Stromal cell of bone marrow (primary cell): ENCODE data around the gene DCTN1.

ENCODE experiments used
- DNase-seq: peaks from one replicate; pipeline ENCODE4 v3.0.0-alpha.2; 2012; ENCODE audit warnings: low read depth

DCTN1 gene

GRCh38 chr2:74413001-74413698, 33.0 kb upstream of the DCTN1 start:
- no peak for DNase-seq

DNA sequence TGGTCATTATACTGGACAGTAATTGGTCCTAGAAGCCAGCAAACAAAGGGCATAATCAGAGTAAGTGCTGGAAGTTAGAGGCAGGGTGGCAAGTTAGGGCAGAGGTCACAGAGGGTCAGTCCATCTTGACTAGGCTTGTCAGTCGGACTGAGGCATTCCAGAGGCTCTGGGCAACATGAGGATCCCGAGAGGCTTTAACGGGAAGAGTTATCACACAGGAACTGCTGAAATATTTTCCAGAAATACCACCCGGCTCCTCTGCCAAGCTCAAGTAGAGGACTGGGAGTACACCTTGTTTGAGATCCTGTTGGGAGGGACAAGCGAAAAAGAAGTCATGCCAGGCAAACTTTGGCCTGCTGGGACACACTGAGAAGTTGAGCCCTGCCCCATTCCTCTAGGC, 27.6 kb upstream of the DCTN1 start:
- DNase-seq = no peak

GRCh38 chr2:74406035-74406434, 25.9 kb upstream of the DCTN1 start:
- no peak for DNase-seq

GRCh38 chr2:74401891-74402290, 21.8 kb upstream of the DCTN1 start:
- DNase-seq = no peak

DNA sequence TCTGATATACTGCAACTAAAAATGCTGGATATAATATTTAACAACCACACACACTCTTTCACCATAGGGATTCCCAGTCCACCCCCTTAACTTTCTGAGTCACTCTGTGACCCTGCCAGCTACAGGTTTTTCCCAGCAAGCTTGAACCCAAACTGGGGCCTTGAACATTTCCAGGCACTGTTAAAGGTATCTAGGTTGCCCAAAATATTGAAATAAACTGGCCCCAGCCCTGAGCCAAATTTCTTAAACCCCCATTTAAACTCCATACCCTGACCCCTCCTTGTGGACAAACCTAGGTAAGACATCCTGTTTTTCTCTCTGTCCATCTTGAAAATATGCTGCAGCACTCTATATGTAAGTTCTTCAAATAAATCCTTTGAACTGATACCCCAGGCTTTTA, 19.7 kb upstream of the DCTN1 start:
- DNase-seq = no peak

DNA sequence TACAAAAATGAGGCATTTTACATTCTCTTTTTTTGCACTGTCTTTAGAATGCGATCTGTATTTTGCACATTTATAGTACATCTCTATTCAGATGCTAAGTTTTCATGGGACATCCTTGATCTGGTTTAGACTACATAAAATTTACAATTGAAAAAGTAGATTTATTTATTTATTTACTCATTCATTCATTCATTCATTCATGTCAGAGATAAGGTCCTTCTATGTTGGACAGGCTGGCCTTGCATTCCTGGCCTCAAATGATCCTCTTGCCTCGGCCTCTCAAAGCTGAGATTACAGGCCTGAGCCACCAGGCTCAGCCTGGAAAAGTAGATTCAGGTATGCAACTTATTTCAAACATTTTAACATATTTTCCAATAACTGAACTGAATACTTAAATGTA, 16.0 kb upstream of the DCTN1 start:
- no peak for DNase-seq

GRCh38 chr2:74393525-74393924, 13.4 kb upstream of the DCTN1 start:
- DNase-seq = no peak

DNA sequence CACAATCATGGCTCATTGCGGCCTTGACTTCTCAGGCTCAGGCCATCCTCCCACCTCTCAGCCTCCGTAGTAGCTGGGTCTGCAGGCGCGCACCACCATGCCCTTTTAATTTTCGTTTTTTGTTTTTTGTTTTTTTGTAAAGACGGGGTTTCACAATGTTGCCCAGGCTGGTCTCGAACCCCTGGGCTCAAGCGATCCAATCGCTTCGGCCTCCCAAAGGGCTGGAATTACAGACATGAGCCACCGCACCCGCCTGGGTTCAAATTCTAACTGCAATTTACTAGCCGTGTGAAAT, 12.3 kb upstream of the DCTN1 start:
- no peak for DNase-seq

DNA sequence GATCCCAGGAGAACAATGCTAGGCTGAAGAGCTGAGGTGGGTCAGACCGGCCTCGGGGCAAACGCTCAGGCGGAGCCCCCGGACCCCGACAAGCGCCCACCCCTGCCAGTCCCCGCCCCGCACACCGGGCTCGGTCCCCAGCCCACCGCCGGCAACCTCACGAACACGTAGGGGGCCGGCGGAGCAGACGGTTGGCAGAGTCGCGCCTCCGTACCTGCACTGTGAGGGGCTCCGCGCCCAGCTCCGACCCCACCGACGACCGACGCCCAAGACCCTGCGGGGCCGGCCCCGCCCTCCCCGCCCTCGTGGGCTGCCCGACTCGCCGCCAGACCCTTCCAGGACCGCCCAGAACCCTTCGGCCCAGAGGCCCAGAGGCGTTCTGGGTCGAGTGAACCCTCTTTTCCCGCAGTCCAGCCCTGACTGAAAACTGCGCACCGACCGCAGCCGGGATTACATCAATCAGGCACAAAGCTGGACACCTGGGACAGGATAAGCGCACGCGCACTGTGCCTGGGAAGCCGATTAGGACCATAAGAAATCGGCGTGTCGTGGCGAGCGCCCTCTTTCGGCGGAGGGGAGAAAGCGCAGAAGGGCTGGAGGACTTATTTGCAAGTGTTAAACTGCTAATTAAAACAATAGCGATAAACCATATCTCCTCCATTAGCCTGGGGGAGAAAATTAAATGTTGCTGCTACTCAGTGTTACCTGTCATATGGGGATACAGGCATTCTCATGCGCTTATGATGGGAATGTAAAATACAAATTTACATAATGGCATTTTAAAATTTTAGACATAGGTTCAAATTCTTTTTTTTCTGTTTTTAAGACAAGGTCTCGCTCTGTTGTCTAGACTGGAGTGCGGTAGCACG, 11.7 kb upstream of the DCTN1 start:
- DNase-seq = peak; percentile 70

DNA sequence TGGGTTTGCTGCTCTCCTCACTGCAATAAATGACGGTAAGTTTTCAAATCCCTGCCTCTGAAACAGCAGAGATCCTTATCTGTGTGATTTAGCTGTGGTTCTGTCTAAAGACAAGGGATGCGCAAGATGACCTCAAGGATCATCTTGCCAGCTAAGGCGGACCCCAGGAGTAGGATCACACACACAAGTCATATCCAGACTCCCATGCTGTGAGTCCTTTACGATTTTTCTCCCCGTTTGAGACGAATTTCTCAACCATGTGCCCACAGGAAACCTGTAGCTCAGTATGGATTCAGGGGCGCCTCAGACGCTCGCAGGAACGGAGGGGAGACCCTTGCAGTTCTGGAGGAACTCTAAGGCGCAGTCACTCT, 11.1 kb upstream of the DCTN1 start:
- DNase-seq = no peak

DNA sequence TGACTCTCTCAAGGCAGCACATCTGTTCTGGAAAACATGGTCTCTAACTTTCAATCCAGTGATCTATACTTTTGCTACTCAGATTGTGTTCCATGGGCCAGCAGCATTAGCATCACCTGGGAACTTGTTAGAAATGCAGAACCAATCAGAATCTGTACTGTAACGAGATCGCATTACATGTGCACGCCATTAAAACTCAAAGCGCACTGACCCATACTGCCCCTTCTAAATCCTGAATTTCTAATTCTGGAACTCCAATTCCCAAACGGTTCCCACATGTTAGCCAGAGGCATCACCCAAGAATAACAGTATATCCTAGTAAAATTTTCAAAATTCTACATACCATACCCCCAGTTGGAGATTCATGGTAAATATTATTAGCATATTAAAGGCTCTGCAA, 10.5 kb upstream of the DCTN1 start:
- no peak for DNase-seq

- DNase-seq = peak; percentile 33
Measured at GRCh38 chr2:74387346-74387745, 7.2 kb upstream of the DCTN1 start.

- DNase-seq = no peak
Measured at GRCh38 chr2:74385396-74385795, 5.3 kb upstream of the DCTN1 start.

- DNase-seq = no peak
Measured at GRCh38 chr2:74384051-74384450, 3.9 kb upstream of the DCTN1 start.

GRCh38 chr2:74383254-74383653, 3.1 kb upstream of the DCTN1 start:
- DNase-seq = peak; percentile 37

DNA sequence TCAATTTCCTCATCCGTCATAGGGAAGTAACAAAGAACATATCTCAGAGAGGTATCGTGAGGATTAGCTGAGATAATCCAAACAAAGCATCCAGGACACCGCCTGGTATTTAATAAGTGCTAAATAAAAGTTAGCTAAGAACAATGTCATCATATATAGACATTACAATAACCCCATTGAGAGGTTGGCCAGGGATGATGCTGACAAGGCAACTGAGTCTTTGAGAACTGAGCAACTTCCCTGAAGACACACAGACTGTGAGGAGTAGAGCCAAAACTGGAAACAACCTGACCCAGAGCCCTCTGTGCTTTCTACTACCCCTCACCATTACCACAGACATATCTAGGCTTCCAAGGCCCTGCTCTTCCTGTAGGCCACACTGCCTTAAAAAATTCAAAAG, 1.6 kb upstream of the DCTN1 start:
- DNase-seq = no peak

DNA sequence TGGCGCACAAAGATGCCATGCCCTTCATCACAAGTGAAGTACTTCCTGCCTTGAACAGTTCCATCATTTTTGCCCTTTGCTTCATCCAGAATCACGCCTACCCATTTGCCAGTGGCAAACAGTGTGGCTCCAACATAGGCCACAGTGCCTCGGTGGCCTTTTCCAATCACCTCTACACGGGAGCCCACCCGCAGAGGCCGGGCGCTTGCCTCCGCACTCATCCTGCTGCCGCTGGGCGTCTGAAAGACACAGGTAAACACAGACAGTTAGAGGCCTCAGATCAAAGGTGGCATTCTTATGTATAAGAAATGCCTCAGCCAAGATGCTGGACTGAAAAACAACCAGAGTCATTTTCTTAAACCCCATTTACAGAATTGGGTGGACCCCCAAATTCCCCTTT, 2.1 kb downstream of the DCTN1 start:
- DNase-seq = no peak

- no peak for DNase-seq
Measured at GRCh38 chr2:74375838-74376237, 4.3 kb downstream of the DCTN1 start.

- peak; percentile 47 for DNase-seq
Measured at GRCh38 chr2:74374509-74375205, 5.5 kb downstream of the DCTN1 start.

DNA sequence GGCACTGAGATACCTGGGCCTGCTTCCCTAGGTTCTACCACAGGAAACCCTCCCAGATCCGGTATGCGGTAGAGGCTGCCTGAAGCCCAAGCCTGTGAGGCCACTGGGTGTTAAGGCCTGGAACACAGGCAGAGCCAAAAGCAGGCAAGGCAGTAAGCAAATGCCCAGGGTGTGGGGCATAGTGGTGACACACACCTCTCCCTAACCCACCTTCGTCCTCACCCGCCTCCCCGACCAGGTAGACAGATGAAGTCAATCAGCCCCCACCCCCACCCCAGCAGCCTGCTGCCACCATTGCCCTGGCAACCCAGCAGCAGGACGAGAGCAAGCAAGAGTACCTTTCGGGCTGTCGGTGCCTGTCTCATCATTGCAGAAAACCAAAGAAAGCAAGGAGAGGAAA, 6.1 kb downstream of the DCTN1 start:
- DNase-seq = no peak

DNA sequence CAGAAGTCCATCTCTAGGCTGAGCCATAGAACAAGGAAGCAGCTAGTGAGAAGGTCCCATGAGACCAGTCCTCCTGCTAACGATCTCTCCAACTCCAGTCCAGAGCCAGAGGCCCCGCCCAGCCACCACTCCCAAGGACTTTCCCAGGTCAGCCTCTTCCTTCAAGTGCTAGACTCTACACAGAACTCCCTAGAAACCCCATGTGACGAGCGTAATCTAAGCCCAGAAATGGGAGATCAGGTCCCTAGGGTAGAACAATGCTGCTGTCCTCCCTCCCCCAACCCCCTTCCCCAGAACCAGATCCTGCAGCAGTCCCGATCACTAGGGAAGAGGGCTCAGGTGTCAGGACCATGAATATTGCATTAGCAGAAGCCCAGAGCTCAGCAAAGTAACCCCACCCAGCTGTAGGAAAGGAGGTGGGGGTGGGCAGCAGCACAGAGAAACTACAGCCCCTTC, 6.9 kb downstream of the DCTN1 start:
- peak; percentile 48 for DNase-seq

DNA sequence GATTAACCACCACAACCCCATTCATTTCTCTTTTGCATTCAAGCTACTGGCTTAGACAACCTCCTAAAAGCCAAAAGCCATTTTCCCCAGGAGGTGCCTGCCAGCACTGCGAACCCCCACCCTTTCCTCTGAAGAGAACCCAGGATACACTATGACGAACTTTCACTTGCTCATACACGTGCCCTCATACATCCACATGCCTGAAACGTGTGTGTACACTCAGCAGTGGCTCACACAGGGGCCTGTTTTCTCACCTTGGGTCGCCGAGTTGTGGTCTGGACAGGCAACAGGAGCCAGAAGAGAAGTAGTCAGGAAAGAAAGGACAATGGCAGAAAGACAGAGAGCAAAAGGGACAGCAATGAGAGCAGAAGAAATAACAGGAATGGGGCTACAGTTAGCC, 7.4 kb downstream of the DCTN1 start:
- no peak for DNase-seq

DNA sequence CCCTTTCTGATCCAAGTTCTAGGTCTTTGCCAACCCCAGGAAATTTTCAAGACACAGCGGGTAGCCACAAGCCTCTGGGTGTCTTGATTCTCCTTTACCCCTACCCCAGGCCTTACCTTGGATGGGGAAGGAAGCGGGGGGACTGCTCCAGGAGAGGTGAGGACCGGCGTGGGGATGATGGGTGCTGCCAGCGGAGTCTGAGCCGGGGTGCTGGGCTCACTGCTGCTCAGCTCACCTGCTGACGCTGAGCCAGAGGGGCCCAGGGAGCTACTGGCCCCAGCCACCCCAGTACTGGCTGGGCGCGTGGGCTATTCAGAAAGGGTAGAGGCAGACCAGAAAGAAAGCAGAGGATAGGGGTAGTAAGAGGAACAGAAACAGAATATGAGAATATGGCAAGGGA, 8.7 kb downstream of the DCTN1 start:
- DNase-seq = no peak
